SU-DHL-6 (cell line): ENCODE results near the gene RNF17.

ENCODE experiments used
- EZH2phosphoT487 ChIP-seq: fragments of 200-600 bp; sonication (generic), shearing (Covaris generic); conservative IDR thresholded peaks from 2 replicates; pipeline ENCODE4 v1.6.1; 2018; ENCODE audit warnings: mild to moderate bottlenecking, antibody characterized with exemption, low read length, moderate library complexity, mixed read lengths
- TF ChIP-seq, protein P1 (sequence below): fragments of 200-600 bp; sonication (generic); IDR thresholded peaks from one replicate; pipeline ENCODE4 v1.5.1; 2017; ENCODE audit warnings: antibody characterized with exemption, mild to moderate bottlenecking, low read length, moderate library complexity; ENCODE audit not compliant: insufficient read depth, poor library complexity, severe bottlenecking

DNA sequence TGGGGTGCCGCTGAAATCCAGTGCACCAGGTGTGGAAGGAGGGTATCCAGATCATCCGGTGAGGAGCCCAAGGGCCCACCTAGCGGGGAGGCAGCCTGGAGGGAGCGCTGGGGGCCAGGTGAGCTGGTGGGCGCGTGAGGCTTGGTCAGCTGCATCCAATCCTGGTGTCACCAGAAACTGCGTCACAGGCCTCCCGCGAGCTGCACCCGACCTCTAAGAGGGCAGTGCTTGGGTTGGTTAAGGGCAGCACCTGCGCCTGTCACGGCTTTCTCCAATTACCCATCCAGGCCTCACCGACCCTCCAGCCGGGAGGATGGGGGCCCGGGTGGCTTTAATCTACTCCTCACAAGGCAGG, 284 bp downstream of the RNF17 start:
- TF ChIP-seq, protein P1, sequence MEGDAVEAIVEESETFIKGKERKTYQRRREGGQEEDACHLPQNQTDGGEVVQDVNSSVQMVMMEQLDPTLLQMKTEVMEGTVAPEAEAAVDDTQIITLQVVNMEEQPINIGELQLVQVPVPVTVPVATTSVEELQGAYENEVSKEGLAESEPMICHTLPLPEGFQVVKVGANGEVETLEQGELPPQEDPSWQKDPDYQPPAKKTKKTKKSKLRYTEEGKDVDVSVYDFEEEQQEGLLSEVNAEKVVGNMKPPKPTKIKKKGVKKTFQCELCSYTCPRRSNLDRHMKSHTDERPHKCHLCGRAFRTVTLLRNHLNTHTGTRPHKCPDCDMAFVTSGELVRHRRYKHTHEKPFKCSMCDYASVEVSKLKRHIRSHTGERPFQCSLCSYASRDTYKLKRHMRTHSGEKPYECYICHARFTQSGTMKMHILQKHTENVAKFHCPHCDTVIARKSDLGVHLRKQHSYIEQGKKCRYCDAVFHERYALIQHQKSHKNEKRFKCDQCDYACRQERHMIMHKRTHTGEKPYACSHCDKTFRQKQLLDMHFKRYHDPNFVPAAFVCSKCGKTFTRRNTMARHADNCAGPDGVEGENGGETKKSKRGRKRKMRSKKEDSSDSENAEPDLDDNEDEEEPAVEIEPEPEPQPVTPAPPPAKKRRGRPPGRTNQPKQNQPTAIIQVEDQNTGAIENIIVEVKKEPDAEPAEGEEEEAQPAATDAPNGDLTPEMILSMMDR = no peak
- no peak for TF ChIP-seq EZH2phosphoT487
